ENCODE measurements around the gene GNAT3. TPM values are rescaled to one million over a fixed set of nuclear protein-coding genes. Genes with fewer than 3 reads are reported as not detected.

Gene GNAT3
- total and polyA plus RNA-seq, 2 donors (not counting 3 experiments of a cell fraction or from before 2014, with no cell fraction given) = not detected

- H3K4me2 ChIP-seq (ENCODE audit: insufficient read depth, low read length) = no peak overlapping the region
- no peak overlapping the region for H2AFZ ChIP-seq (ENCODE audit: low read depth, low read length)
- no peaks in the 10 kb centered on the region for H3K9me3 ChIP-seq (replicated peaks; ENCODE audit: control insufficient read depth, insufficient read depth, low read length)
- H3K27ac ChIP-seq (ENCODE audit: insufficient read depth, low read depth, low read length) = no peak overlapping the region
- POLR2A ChIA-PET = no interaction called here
- DNase-seq (ENCODE audit: low read depth, low spot score) = no peak
- TF ChIP-seq MAX (IDR thresholded peaks at IDR 0.05; ENCODE audit: insufficient read depth, insufficient read length) (no peak), MYC (IDR thresholded peaks at IDR 0.05; ENCODE audit: low read depth, low read length) (no peak), POLR2AphosphoS5 (IDR thresholded peaks at IDR 0.05; ENCODE audit: insufficient read depth, low read depth, low read length) (no peak), EZH2 (IDR thresholded peaks at IDR 0.05; ENCODE audit: borderline replicate concordance, low read depth, low read length, severe bottlenecking) (no peak), GATA2 (IDR thresholded peaks at IDR 0.05; ENCODE audit: insufficient read depth, insufficient read length, low read depth, low read length) (no peak), JUN (IDR thresholded peaks at IDR 0.05; ENCODE audit: borderline replicate concordance, insufficient read depth, insufficient read length, low read depth) (no peak), POLR2A (IDR thresholded peaks at IDR 0.05; ENCODE audit: low read depth, low read length) (no peak), FOS (IDR thresholded peaks at IDR 0.05; ENCODE audit: borderline replicate concordance, insufficient read depth, low read length) (no peak), CTCF (IDR thresholded peaks at IDR 0.05; ENCODE audit: extremely low read depth in 1 of 2, insufficient read depth in 1 of 2, low read depth in 1 of 2, low read length in 2 of 2) (no peak)
- no peaks in the 10 kb centered on the region for H3K4me1 ChIP-seq (ENCODE audit: control insufficient read depth, extremely low read depth, insufficient read depth, low read length)
- dilution Hi-C loops (cut with MboI; ENCODE audit: extremely low pct_ligation_motif_present, low sequenced_read_pairs) = no loop called here
- no peaks in the 10 kb centered on the region for H4K20me1 ChIP-seq (replicated peaks; ENCODE audit: control insufficient read depth, extremely low read depth, insufficient read depth, low read length)
- BruUV-seq (replicated peaks) = no TSS peak
- no peak overlapping the region for H3K4me3 ChIP-seq (replicated peaks in 1 of 3; ENCODE audit: insufficient read depth in 1 of 3, low read depth in 1 of 3, low read length in 3 of 3)
- H3K9me1 ChIP-seq (replicated peaks; ENCODE audit: control insufficient read depth, extremely low read depth, insufficient read depth, low read length) = no peaks in the 10 kb centered on the region
- no peaks in the 10 kb centered on the region for H3K36me3 ChIP-seq (ENCODE audit: control insufficient read depth in 2 of 2, extremely low read depth in 1 of 2, insufficient read depth in 2 of 2, low read length in 2 of 2)
- no peaks in the 10 kb centered on the region for H3K27me3 ChIP-seq (ENCODE audit: control insufficient read depth in 2 of 2, insufficient read depth in 2 of 2, low read length in 2 of 2)
- FAIRE-seq = no peak
- intact Hi-C loops (cut with micrococcal nuclease) = no loop called here
- CTCF ChIA-PET = interaction anchor here (0.7 to 1.8 kb wide), 6 partner anchors 9 to 18 kb away, joined by 3 to 6 read pairs (median 4); no protein-coding TSS in a partner anchor
- no peaks in the 10 kb centered on the region for H3K79me2 ChIP-seq (ENCODE audit: control insufficient read depth, insufficient read depth, low read length)
- H3K9ac ChIP-seq (replicated peaks; ENCODE audit: extremely low read depth, insufficient read depth, low read length) = no peak overlapping the region
Observed at GRCh38 chr7:80478683-80479082, 33.2 kb downstream of the GNAT3 start.

Measured in endothelial cell of umbilical vein (primary cell).